Endothelial cell (in vitro differentiated cells): ENCODE data around the gene RAD51. TPM values are rescaled to one million over a fixed set of nuclear protein-coding genes. Genes with fewer than 3 reads are reported as not detected.

Source experiments
- DNase-seq: peaks from one replicate; pipeline ENCODE4 v3.0.0; 2021; ENCODE audit warnings: low spot score
- H3K27ac Mint-ChIP-seq: one replicate; pipeline ENCODE4 v1.8.0; 2021; ENCODE audit warnings: mixed read lengths, inconsistent platforms; ENCODE audit not compliant: unreplicated experiment
- H3K27me3 Mint-ChIP-seq: one replicate; pipeline ENCODE4 v1.8.0; 2021; ENCODE audit warnings: mild to moderate bottlenecking, moderate library complexity, mixed read lengths, inconsistent platforms; ENCODE audit not compliant: unreplicated experiment
- H3K36me3 Mint-ChIP-seq: one replicate; pipeline ENCODE4 v1.8.0; 2021; ENCODE audit warnings: mild to moderate bottlenecking, low read depth, mixed read lengths, inconsistent platforms; ENCODE audit not compliant: unreplicated experiment
- H3K4me1 Mint-ChIP-seq: one replicate; pipeline ENCODE4 v1.8.0; 2021; ENCODE audit warnings: mild to moderate bottlenecking, mixed read lengths, inconsistent platforms; ENCODE audit not compliant: unreplicated experiment
- H3K4me3 Mint-ChIP-seq: one replicate; pipeline ENCODE4 v1.8.0; 2021; ENCODE audit warnings: mild to moderate bottlenecking, mixed read lengths, inconsistent platforms; ENCODE audit not compliant: unreplicated experiment
- H3K9me3 Mint-ChIP-seq: one replicate; pipeline ENCODE4 v1.8.0; 2021; ENCODE audit warnings: mixed read lengths, inconsistent platforms; ENCODE audit not compliant: unreplicated experiment
- total RNA-seq: library from RNA; stranded (reverse); fragmentation: NEBNext Ultra II Directional; extraction: Animal tissue kit (Norgen Biotek cat#: 25700); gene quantifications from one replicate; pipeline ENCODE4 v1.2.1, GENCODE V29; 2021; ENCODE audit not compliant: unreplicated experiment
- TF ChIP-seq, protein P1 (sequence below): fragments of 200-600 bp; sonication (generic); IDR thresholded peaks from one replicate; pipeline ENCODE4 v1.5.0; 2021; ENCODE audit warnings: antibody characterized with exemption; ENCODE audit not compliant: unreplicated experiment

RAD51 gene
- total RNA-seq, 1 donor from 2014 or later: 9.6 TPM

DNA sequence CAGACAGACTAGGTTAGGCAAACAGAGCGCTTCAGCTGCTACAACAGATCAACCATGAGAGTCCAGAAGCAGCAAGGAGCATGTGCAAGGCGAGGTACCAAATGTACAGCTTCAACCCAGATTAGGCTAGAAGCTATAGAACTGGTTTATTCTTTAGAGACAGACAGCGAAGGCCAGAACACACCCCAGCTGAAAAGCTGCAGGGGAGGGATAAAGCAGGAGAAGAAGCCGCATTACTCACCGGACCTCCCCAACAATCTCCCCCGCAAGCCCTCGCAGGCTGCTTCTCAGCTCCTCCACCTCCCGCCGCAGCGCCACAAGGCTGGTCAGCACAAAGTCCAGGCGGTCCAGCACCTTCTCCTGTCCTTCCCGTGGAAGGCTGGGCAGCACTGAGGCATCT, 56.8 kb downstream of the RAD51 start:
- peaks cover 6% of the 10 kb centered on the region for H3K4me1 Mint-ChIP-seq
- peaks cover 7% of the 10 kb centered on the region for H3K27me3 Mint-ChIP-seq
- TF ChIP-seq, protein P1, sequence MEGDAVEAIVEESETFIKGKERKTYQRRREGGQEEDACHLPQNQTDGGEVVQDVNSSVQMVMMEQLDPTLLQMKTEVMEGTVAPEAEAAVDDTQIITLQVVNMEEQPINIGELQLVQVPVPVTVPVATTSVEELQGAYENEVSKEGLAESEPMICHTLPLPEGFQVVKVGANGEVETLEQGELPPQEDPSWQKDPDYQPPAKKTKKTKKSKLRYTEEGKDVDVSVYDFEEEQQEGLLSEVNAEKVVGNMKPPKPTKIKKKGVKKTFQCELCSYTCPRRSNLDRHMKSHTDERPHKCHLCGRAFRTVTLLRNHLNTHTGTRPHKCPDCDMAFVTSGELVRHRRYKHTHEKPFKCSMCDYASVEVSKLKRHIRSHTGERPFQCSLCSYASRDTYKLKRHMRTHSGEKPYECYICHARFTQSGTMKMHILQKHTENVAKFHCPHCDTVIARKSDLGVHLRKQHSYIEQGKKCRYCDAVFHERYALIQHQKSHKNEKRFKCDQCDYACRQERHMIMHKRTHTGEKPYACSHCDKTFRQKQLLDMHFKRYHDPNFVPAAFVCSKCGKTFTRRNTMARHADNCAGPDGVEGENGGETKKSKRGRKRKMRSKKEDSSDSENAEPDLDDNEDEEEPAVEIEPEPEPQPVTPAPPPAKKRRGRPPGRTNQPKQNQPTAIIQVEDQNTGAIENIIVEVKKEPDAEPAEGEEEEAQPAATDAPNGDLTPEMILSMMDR: no peak
- H3K36me3 Mint-ChIP-seq: peaks cover 23% of the 10 kb centered on the region
- no peaks in the 10 kb centered on the region for H3K9me3 Mint-ChIP-seq
- DNase-seq: no peak
- no peak overlapping the region for H3K4me3 Mint-ChIP-seq
- H3K27ac Mint-ChIP-seq: no peak overlapping the region

DNA sequence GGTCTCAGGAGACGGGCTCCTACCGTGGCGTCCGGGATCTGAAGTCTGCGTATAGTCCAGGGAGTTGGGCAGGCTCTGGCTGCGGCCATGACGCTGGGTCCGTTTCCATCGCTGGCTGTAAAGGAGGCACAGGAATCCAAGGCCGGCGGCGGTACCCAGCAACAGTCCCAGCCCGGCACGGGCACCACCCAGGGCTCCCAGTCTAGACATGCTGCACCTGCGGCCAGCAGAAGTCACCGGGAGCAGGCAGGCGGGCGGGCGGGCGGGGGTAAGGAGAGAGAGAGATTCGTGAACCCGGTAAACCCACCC, 59.6 kb downstream of the RAD51 start:
- Mint-ChIP-seq H3K27ac (no peak overlapping the region), H3K4me3 (peak overlapping the region; percentile 92)
- TF ChIP-seq, protein P1: no peak

DNA sequence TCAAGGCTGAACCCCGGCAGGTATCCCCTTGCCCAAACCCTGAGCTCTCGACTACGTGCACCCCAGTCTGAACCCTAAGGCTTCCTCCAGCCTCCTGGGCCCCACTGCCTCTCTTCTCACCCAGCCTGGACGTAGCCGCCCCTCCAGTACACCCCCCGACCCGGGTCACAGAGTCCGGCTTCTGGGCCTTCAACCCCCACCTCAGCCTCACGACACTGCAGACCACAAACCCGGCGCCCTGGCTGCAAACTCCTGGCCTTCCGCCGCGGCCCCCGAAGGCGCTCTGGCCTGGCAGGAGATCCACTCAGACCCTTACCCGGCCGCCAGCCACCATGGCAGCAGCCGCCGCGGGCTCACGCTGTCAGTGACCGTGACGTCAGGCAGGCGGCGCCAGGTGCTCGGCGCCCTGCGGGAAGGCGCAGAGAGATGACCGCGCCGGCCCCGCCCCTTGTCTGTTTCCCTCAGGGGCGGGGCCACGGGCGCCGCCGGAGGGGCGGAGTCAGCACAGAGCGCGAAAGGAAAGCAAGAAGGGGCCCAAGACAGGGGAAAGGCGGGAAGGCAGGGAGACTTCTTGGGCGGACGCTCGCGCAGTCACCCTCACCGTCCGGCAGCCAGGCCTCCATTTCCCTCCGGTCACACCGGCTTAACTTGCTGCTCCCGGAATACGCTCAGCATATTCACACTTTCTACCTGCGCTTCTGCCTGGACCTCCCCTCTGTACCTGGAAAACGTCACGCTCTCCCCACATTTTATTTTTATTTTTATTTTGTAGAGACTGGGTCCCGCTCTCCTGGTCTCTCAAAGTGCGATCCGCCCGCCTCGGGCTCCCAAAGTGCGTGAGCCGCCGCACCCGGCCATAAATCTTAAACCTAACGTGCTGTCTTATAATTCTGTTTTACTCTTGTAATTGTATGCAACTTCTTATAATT, 60.2 kb downstream of the RAD51 start, which contains the start of gene RMDN3:
Gene RMDN3 (minus strand): TSS at position 372 of the 929 bp plus-strand sequence. CDS start 471 bp downstream, outside the sequence.
- H3K27ac Mint-ChIP-seq: peak within 1 kb of the TSS; percentile 86
- H3K4me1 Mint-ChIP-seq: peaks cover 6% of the 10 kb centered on the region
- peaks cover 17% of the 10 kb centered on the region for H3K36me3 Mint-ChIP-seq
- peak; percentile 95 for DNase-seq
- H3K9me3 Mint-ChIP-seq: no peaks in the 10 kb centered on the region
- H3K4me3 Mint-ChIP-seq: peak within 1 kb of the TSS; percentile 97
- H3K27me3 Mint-ChIP-seq: peaks cover 4% of the 10 kb centered on the region
- TF ChIP-seq, protein P1: no peak

More for the DNA sequence above, 59.6 kb downstream of the RAD51 start:
- peaks cover 4% of the 10 kb centered on the region for H3K27me3 Mint-ChIP-seq
- peaks cover 6% of the 10 kb centered on the region for H3K4me1 Mint-ChIP-seq
- DNase-seq: no peak
- no peaks in the 10 kb centered on the region for H3K9me3 Mint-ChIP-seq
- peaks cover 19% of the 10 kb centered on the region for H3K36me3 Mint-ChIP-seq

DNA sequence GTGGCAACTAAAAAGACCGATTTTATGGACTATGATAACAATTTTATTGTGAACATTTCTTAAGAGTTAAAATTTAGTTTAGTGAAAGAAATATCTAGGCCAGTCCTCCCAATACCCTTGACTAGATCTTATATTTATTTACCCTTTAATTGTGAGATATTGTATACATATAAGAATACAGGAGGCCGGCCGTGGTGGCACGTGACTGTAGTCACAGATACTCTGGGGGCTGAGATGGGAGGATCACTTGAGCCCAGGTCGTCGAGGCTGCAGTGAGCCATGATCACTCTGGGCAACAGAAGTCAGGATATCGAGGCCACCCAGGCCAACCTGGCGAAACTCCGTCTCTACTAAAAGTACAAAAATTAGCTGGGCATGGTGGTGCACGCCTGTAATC, 60.8 kb downstream of the RAD51 start:
- TF ChIP-seq, protein P1: no peak
- Mint-ChIP-seq H3K4me1 (peaks cover 6% of the 10 kb centered on the region), H3K4me3 (peak overlapping the region; percentile 97), H3K36me3 (peaks cover 17% of the 10 kb centered on the region), H3K27me3 (peaks cover 7% of the 10 kb centered on the region), H3K27ac (peak overlapping the region; percentile 86), H3K9me3 (no peaks in the 10 kb centered on the region)
- no peak for DNase-seq

DNA sequence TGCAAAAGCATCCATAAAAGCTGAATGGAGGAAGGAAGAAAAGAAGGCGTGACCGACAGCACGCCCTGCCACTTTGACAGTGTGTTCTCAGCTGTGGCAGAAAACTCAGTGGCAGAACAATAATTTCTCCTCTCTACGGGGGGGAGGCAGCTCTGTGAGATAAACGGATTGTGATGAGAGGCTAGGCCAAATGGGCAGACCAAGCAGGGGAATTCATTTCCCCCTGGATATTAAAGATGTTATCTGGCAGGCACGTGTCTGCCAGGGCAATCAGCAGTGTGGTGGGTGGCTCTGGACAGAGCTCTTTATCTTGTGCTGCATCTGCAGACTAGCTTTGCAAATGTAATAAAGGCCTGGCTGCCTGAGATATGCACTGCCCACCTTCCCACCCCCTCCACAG, 62.0 kb downstream of the RAD51 start:
- Mint-ChIP-seq H3K9me3 (no peaks in the 10 kb centered on the region), H3K27me3 (peaks cover 8% of the 10 kb centered on the region), H3K4me3 (peak overlapping the region; percentile 9), H3K27ac (no peak overlapping the region), H3K36me3 (peaks cover 15% of the 10 kb centered on the region), H3K4me1 (peaks cover 6% of the 10 kb centered on the region)
- TF ChIP-seq, protein P1: no peak
- DNase-seq: no peak
